Endothelial cell of umbilical vein (primary cell): ENCODE measurements around the gene BPIFA2. TPM values are rescaled to one million over a fixed set of nuclear protein-coding genes. Genes with fewer than 3 reads are reported as not detected.

Experiments used
- BruUV-seq: library from RNA; stranded (reverse); fragments of 400-500 nt; replicated peaks from 2 replicates; lab custom pipeline; 2021; lab: Mats Ljungman, UMichigan
- CTCF ChIA-PET: fragments of 300-600, 350-600 bp; sonication (Branson Sonifier 250); formaldehyde crosslinking; loops from one replicate; lab custom pipeline; 2021; ENCODE audit warnings: antibody characterized with exemption, inconsistent platforms; lab: Charles Lee
- POLR2A ChIA-PET: fragments of 300-600, 350-600 bp; sonication (Branson Sonifier 250); formaldehyde crosslinking; loops from one replicate; lab custom pipeline; 2021; ENCODE audit warnings: antibody characterized with exemption, inconsistent platforms; lab: Charles Lee
- DNase-seq: peaks from one replicate; pipeline ENCODE4 v3.0.0-alpha.2; 2011; ENCODE audit warnings: low read depth, low spot score
- FAIRE-seq: peaks from 2 replicates; lab custom pipeline; 2011; peaks lifted over from hg19 to GRCh38; lab: Jason Lieb, UNC
- H2AFZ ChIP-seq: 2 replicates; pipeline ENCODE4 v1.6.0; 2012; ENCODE audit warnings: low read depth, low read length, control low read depth, inconsistent platforms
- H3K27ac ChIP-seq: 2 replicates; pipeline ENCODE4 v1.5.1; 2011; ENCODE audit warnings: low read depth, mild to moderate bottlenecking, control low read depth, low read length, moderate library complexity; ENCODE audit not compliant: insufficient read depth
- H3K27me3 ChIP-seq, 2 experiments: 2 replicates each; pipeline versions ENCODE4 v1.6.0 to v1.6.1; 2011; ENCODE audit warnings: low read length in 2 of 2, mixed read lengths in 1 of 2; ENCODE audit not compliant: control insufficient read depth in 2 of 2, insufficient read depth in 2 of 2
- H3K36me3 ChIP-seq, 2 experiments: 2 replicates in 1 of 2; 3 replicates in 1 of 2; pipeline ENCODE4 v1.5.1; 2011; ENCODE audit warnings: low read length in 2 of 2, mild to moderate bottlenecking in 1 of 2, moderate library complexity in 1 of 2; ENCODE audit not compliant: control insufficient read depth in 2 of 2, insufficient read depth in 2 of 2; ENCODE audit errors: extremely low read depth in 1 of 2
- H3K4me1 ChIP-seq: 3 replicates; pipeline ENCODE4 v1.5.1; 2011; ENCODE audit warnings: mild to moderate bottlenecking, low read length; ENCODE audit not compliant: control insufficient read depth, insufficient read depth; ENCODE audit errors: extremely low read depth
- H3K4me2 ChIP-seq: 2 replicates; pipeline ENCODE4 v1.6.1; 2011; ENCODE audit warnings: low read length, control low read depth, mixed read lengths; ENCODE audit not compliant: insufficient read depth
- H3K4me3 ChIP-seq, 3 experiments: fragments of 200-600 bp in 1 of 3; sonication (generic), shearing (Covaris generic) in 1 of 3; replicated peaks in 1 of 3; 2 replicates each; pipeline ENCODE4 v1.5.1; 2011 to 2016; ENCODE audit warnings: control low read depth in 3 of 3, low read length in 3 of 3, mild to moderate bottlenecking in 2 of 3, inconsistent platforms in 1 of 3, low read depth in 1 of 3, moderate library complexity in 1 of 3; ENCODE audit not compliant: insufficient read depth in 1 of 3
- H3K79me2 ChIP-seq: 2 replicates; pipeline ENCODE4 v1.6.0; 2012; ENCODE audit warnings: low read length, inconsistent platforms; ENCODE audit not compliant: control insufficient read depth, insufficient read depth
- H3K9ac ChIP-seq: replicated peaks from 2 replicates; pipeline ENCODE3; 2011; ENCODE audit warnings: low read length, control low read depth; ENCODE audit not compliant: insufficient read depth; ENCODE audit errors: extremely low read depth
- H3K9me1 ChIP-seq: replicated peaks from 3 replicates; pipeline ENCODE4 v1.6.0; 2011; ENCODE audit warnings: mild to moderate bottlenecking, low read length; ENCODE audit not compliant: control insufficient read depth, insufficient read depth; ENCODE audit errors: extremely low read depth
- H3K9me3 ChIP-seq: replicated peaks from 2 replicates; pipeline ENCODE4 v1.5.1; 2012; ENCODE audit warnings: low read length, inconsistent platforms; ENCODE audit not compliant: control insufficient read depth, insufficient read depth
- H4K20me1 ChIP-seq: replicated peaks from 2 replicates; pipeline ENCODE3; 2011; ENCODE audit warnings: mild to moderate bottlenecking, low read length; ENCODE audit not compliant: control insufficient read depth, insufficient read depth; ENCODE audit errors: extremely low read depth
- CTCF ChIP-seq, 2 donors: IDR thresholded peaks; 1 replicate in 1 of 2; 2 replicates in 1 of 2; pipeline ENCODE4 v1.5.1; 2011; ENCODE audit warnings: low read length in 2 of 2, mild to moderate bottlenecking in 2 of 2, moderate library complexity in 2 of 2, control low read depth in 1 of 2, inconsistent platforms in 1 of 2, low read depth in 1 of 2; ENCODE audit not compliant: insufficient read depth in 1 of 2; ENCODE audit errors: extremely low read depth in 1 of 2
- EZH2 ChIP-seq: IDR thresholded peaks from 2 replicates; pipeline ENCODE4 v1.6.1; 2012; ENCODE audit warnings: borderline replicate concordance, low read depth, mild to moderate bottlenecking, moderate library complexity, low read length, inconsistent platforms; ENCODE audit not compliant: severe bottlenecking
- FOS ChIP-seq: IDR thresholded peaks from 2 replicates; pipeline ENCODE4 v1.6.1; 2011; ENCODE audit warnings: mild to moderate bottlenecking, low read length, moderate library complexity, borderline replicate concordance; ENCODE audit not compliant: insufficient read depth
- GATA2 ChIP-seq: IDR thresholded peaks from 2 replicates; pipeline ENCODE4 v1.7.0; 2011; ENCODE audit warnings: low read depth, mild to moderate bottlenecking, moderate library complexity, mixed read lengths, low read length; ENCODE audit not compliant: insufficient read length, insufficient read depth
- JUN ChIP-seq: IDR thresholded peaks from 2 replicates; pipeline ENCODE4 v1.6.1; 2011; ENCODE audit warnings: borderline replicate concordance, low read depth; ENCODE audit not compliant: insufficient read length, insufficient read depth
- MAX ChIP-seq: IDR thresholded peaks from 2 replicates; pipeline ENCODE4 v1.6.1; 2011; ENCODE audit not compliant: insufficient read depth, insufficient read length
- MYC ChIP-seq: IDR thresholded peaks from one replicate; pipeline ENCODE4 v1.6.1; 2011; ENCODE audit warnings: mild to moderate bottlenecking, low read depth, low read length
- POLR2A ChIP-seq: IDR thresholded peaks from 2 replicates; pipeline ENCODE4 v1.6.1; 2012; ENCODE audit warnings: low read depth, mild to moderate bottlenecking, control low read depth, low read length
- POLR2AphosphoS5 ChIP-seq: IDR thresholded peaks from 2 replicates; pipeline ENCODE4 v1.6.1; 2012; ENCODE audit warnings: low read depth, mild to moderate bottlenecking, control low read depth, low read length, moderate library complexity; ENCODE audit not compliant: insufficient read depth
- dilution Hi-C: fragments of 300-500 bp; cut with MboI; formaldehyde crosslinking; loops from one replicate; pipeline ENCODE4 v1.15.0; 2019; ENCODE audit warnings: low sequenced_read_pairs; ENCODE audit not compliant: extremely low pct_ligation_motif_present
- intact Hi-C: fragments of 100-400 bp; cut with micrococcal nuclease; formaldehyde crosslinking; loops from one replicate; pipeline ENCODE4 v1.10.0; 2022
- polyA plus RNA-seq, 4 experiments: library from polyadenylated mRNA; depleted of rRNA in 3 of 4; stranded (reverse) in 3 of 4; unstranded in 1 of 4; fragments of >200 nt; gene quantifications; 2 replicates each; pipeline versions ENCODE4 v1.2.1 to v1.2.3, GENCODE V29; 2011 to 2012; ENCODE audit warnings: missing spikeins in 1 of 4
- total RNA-seq: library from RNA; stranded (reverse); gene quantifications from 2 replicates; pipeline ENCODE4 v1.2.3, GENCODE V29; 2021

Gene BPIFA2
- total and polyA plus RNA-seq, 2 donors (not counting 3 experiments of a cell fraction or from before 2014, with no cell fraction given), result not detected

- dilution Hi-C loops, result no loop called here
- H3K9me3 ChIP-seq, result no peaks in the 10 kb centered on the region
- no peaks in the 10 kb centered on the region for H3K9me1 ChIP-seq
- no peak overlapping the region for H3K9ac ChIP-seq
- no peak overlapping the region for H3K4me2 ChIP-seq
- H4K20me1 ChIP-seq, result no peaks in the 10 kb centered on the region
- ChIA-PET POLR2A (no interaction called here), CTCF (no interaction called here)
- FAIRE-seq (no peak), DNase-seq (no peak)
- no peaks in the 10 kb centered on the region for H3K79me2 ChIP-seq
- no peaks in the 10 kb centered on the region for H3K27me3 ChIP-seq
- intact Hi-C loops, result no loop called here
- TF ChIP-seq CTCF (IDR thresholded peaks at IDR 0.05; ENCODE audit: extremely low read depth in 1 of 2, insufficient read depth in 1 of 2, low read depth in 1 of 2, low read length in 2 of 2), result no peak
- TF ChIP-seq POLR2A, result no peak
- TF ChIP-seq FOS, result no peak
- no peak for TF ChIP-seq POLR2AphosphoS5
- TF ChIP-seq JUN, result no peak
- H2AFZ ChIP-seq, result no peak overlapping the region
- no TSS peak for BruUV-seq
- no peaks in the 10 kb centered on the region for H3K36me3 ChIP-seq
- H3K27ac ChIP-seq, result no peak overlapping the region
- H3K4me3 ChIP-seq, result no peak overlapping the region
- no peaks in the 10 kb centered on the region for H3K4me1 ChIP-seq
These were observed 13.6 kb downstream of the BPIFA2 start for GRCh38 chr20:33181482-33182093.

- no peaks in the 10 kb centered on the region for H3K36me3 ChIP-seq
- ChIA-PET CTCF (no interaction called here), POLR2A (no interaction called here)
- no peaks in the 10 kb centered on the region for H3K79me2 ChIP-seq
- dilution Hi-C loops (no loop called here), intact Hi-C loops (no loop called here)
- no peak overlapping the region for H3K4me3 ChIP-seq
- H3K4me1 ChIP-seq, result no peaks in the 10 kb centered on the region
- no peak for FAIRE-seq
- H3K27me3 ChIP-seq, result no peaks in the 10 kb centered on the region
- no peak overlapping the region for H2AFZ ChIP-seq
- H3K9me3 ChIP-seq, result no peaks in the 10 kb centered on the region
- H3K9ac ChIP-seq, result no peak overlapping the region
- no peaks in the 10 kb centered on the region for H3K9me1 ChIP-seq
- no TSS peak for BruUV-seq
- no peak for DNase-seq
- no peak overlapping the region for H3K27ac ChIP-seq
- TF ChIP-seq GATA2 (no peak), POLR2AphosphoS5 (no peak), EZH2 (no peak), POLR2A (no peak), JUN (no peak), CTCF (IDR thresholded peaks at IDR 0.05; ENCODE audit: extremely low read depth in 1 of 2, insufficient read depth in 1 of 2, low read depth in 1 of 2, low read length in 2 of 2) (no peak), MYC (no peak), MAX (no peak), FOS (no peak)
- no peak overlapping the region for H3K4me2 ChIP-seq
- H4K20me1 ChIP-seq, result no peaks in the 10 kb centered on the region
These were observed 15.4 kb downstream of the BPIFA2 start for GRCh38 chr20:33183312-33183711.
